ENCODE measurements around the gene PCMTD2. TPM values are rescaled to one million over a fixed set of nuclear protein-coding genes. Genes with fewer than 3 reads are reported as not detected.

PCMTD2 gene
- total and polyA plus RNA-seq, 2 of the 13 experiments (the other 11 are each of a cell fraction or from before 2014, with no cell fraction given), result 47.0 to 76.9 TPM

DNA sequence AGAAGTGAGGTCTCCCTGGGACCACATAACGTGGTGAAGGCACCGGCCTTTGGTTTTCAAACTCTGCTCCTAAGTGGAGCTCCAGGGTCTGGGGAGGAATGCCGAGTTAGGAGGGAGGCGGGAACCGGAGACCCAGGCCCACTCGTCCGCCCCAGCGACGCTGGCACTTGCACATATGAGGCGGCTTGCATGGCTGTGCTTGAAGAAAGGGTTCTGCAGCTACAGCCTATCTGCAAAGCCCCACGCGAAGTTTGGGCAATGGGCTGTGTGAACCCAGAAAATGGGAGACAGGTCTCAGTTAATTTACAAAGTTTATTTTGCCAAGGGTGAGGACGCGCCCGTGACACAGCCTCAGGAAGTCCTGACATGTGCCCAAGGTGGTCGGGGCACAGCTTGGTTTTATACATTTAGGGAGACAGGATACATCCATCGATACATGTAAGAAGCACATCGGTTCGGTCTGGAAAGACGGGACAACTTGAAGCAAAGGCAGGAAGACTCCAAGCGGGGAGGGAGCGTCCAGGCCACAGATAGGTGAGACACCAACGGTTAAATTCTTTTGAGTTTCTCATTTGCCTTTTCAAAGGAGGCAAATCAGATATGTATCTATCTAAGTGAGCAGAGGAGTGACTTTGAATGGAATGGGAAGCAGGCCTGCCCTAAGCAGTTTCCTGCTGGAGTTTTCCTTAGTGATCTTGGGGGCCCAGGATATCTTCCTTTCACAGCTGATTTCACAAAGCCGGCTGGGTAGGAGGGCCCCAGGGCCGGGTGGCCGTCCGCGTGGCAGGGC is 782 bp upstream of the PCMTD2 start (continued):
- TF ChIP-seq, protein P1, sequence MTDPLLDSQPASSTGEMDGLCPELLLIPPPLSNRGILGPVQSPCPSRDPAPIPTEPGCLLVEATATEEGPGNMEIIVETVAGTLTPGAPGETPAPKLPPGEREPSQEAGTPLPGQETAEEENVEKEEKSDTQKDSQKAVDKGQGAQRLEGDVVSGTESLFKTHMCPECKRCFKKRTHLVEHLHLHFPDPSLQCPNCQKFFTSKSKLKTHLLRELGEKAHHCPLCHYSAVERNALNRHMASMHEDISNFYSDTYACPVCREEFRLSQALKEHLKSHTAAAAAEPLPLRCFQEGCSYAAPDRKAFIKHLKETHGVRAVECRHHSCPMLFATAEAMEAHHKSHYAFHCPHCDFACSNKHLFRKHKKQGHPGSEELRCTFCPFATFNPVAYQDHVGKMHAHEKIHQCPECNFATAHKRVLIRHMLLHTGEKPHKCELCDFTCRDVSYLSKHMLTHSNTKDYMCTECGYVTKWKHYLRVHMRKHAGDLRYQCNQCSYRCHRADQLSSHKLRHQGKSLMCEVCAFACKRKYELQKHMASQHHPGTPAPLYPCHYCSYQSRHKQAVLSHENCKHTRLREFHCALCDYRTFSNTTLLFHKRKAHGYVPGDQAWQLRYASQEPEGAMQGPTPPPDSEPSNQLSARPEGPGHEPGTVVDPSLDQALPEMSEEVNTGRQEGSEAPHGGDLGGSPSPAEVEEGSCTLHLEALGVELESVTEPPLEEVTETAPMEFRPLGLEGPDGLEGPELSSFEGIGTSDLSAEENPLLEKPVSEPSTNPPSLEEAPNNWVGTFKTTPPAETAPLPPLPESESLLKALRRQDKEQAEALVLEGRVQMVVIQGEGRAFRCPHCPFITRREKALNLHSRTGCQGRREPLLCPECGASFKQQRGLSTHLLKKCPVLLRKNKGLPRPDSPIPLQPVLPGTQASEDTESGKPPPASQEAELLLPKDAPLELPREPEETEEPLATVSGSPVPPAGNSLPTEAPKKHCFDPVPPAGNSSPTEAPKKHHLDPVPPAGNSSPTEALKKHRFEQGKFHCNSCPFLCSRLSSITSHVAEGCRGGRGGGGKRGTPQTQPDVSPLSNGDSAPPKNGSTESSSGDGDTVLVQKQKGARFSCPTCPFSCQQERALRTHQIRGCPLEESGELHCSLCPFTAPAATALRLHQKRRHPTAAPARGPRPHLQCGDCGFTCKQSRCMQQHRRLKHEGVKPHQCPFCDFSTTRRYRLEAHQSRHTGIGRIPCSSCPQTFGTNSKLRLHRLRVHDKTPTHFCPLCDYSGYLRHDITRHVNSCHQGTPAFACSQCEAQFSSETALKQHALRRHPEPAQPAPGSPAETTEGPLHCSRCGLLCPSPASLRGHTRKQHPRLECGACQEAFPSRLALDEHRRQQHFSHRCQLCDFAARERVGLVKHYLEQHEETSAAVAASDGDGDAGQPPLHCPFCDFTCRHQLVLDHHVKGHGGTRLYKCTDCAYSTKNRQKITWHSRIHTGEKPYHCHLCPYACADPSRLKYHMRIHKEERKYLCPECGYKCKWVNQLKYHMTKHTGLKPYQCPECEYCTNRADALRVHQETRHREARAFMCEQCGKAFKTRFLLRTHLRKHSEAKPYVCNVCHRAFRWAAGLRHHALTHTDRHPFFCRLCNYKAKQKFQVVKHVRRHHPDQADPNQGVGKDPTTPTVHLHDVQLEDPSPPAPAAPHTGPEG (CRISPR knock-in tag; IDR thresholded peaks at IDR 0.05), result no peak
- TF ChIP-seq, protein P2, sequence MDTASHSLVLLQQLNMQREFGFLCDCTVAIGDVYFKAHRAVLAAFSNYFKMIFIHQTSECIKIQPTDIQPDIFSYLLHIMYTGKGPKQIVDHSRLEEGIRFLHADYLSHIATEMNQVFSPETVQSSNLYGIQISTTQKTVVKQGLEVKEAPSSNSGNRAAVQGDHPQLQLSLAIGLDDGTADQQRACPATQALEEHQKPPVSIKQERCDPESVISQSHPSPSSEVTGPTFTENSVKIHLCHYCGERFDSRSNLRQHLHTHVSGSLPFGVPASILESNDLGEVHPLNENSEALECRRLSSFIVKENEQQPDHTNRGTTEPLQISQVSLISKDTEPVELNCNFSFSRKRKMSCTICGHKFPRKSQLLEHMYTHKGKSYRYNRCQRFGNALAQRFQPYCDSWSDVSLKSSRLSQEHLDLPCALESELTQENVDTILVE (CRISPR knock-in tag; IDR thresholded peaks at IDR 0.05), result no peak
- TF ChIP-seq TIGD3 (CRISPR knock-in tag; IDR thresholded peaks at IDR 0.05; ENCODE audit: borderline replicate concordance) (no peak), ZNF713 (CRISPR knock-in tag; IDR thresholded peaks at IDR 0.05) (no peak), HOXA7 (CRISPR knock-in tag; IDR thresholded peaks at IDR 0.05) (no peak), ZBTB7B (CRISPR knock-in tag; IDR thresholded peaks at IDR 0.05) (no peak), ZMYM4 (CRISPR knock-in tag; IDR thresholded peaks at IDR 0.05) (no peak), ZNF207 (IDR thresholded peaks at IDR 0.05; ENCODE audit: borderline replicate concordance) (no peak), MTA1 (CRISPR knock-in tag; IDR thresholded peaks at IDR 0.05; ENCODE audit: borderline replicate concordance) (no peak), ZSCAN22 (CRISPR knock-in tag; IDR thresholded peaks at IDR 0.05) (no peak), TBX2 (CRISPR knock-in tag; IDR thresholded peaks at IDR 0.05; ENCODE audit: borderline replicate concordance) (no peak), ZNF530 (CRISPR knock-in tag; IDR thresholded peaks at IDR 0.05; ENCODE audit: low read depth) (no peak), ZNF331 (CRISPR knock-in tag; IDR thresholded peaks at IDR 0.05) (no peak), ATF7-NPFF (CRISPR knock-in tag; IDR thresholded peaks at IDR 0.05; ENCODE audit: low read depth) (no peak), HNRNPUL1 (IDR thresholded peaks at IDR 0.05; ENCODE audit: low read depth, low read length) (no peak), RELA (CRISPR knock-in tag; IDR thresholded peaks at IDR 0.05) (no peak), CBX2 (IDR thresholded peaks at IDR 0.05; ENCODE audit: low read depth, low read length) (no peak), CBX2 (CRISPR knock-in tag; IDR thresholded peaks at IDR 0.05; ENCODE audit: low read depth) (no peak)
- TF ChIP-seq, protein P3, sequence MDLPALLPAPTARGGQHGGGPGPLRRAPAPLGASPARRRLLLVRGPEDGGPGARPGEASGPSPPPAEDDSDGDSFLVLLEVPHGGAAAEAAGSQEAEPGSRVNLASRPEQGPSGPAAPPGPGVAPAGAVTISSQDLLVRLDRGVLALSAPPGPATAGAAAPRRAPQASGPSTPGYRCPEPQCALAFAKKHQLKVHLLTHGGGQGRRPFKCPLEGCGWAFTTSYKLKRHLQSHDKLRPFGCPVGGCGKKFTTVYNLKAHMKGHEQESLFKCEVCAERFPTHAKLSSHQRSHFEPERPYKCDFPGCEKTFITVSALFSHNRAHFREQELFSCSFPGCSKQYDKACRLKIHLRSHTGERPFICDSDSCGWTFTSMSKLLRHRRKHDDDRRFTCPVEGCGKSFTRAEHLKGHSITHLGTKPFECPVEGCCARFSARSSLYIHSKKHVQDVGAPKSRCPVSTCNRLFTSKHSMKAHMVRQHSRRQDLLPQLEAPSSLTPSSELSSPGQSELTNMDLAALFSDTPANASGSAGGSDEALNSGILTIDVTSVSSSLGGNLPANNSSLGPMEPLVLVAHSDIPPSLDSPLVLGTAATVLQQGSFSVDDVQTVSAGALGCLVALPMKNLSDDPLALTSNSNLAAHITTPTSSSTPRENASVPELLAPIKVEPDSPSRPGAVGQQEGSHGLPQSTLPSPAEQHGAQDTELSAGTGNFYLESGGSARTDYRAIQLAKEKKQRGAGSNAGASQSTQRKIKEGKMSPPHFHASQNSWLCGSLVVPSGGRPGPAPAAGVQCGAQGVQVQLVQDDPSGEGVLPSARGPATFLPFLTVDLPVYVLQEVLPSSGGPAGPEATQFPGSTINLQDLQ (CRISPR knock-in tag; IDR thresholded peaks at IDR 0.05), result no peak
